ENCODE measurements around the gene SELENOS. TPM values are rescaled to one million over a fixed set of nuclear protein-coding genes. Genes with fewer than 3 reads are reported as not detected.

Gene SELENOS
- total RNA-seq, 1 donor from 2014 or later: 48.9 TPM

- no peak overlapping the region for H3K27ac Mint-ChIP-seq (ENCODE audit: unreplicated experiment)
- no peaks in the 10 kb centered on the region for H3K36me3 Mint-ChIP-seq (ENCODE audit: low read depth, unreplicated experiment)
- no peaks in the 10 kb centered on the region for H3K9me3 Mint-ChIP-seq (ENCODE audit: unreplicated experiment)
- H3K4me1 Mint-ChIP-seq (ENCODE audit: unreplicated experiment): no peaks in the 10 kb centered on the region
- DNase-seq (ENCODE audit: low spot score): no peak
- no peak overlapping the region for H3K4me3 Mint-ChIP-seq (ENCODE audit: unreplicated experiment)
- no peak for TF ChIP-seq CTCF (IDR thresholded peaks at IDR 0.05; ENCODE audit: unreplicated experiment)
- peaks cover 11% of the 10 kb centered on the region for H3K27me3 Mint-ChIP-seq (ENCODE audit: unreplicated experiment)
These were observed 32.3 kb upstream of the SELENOS start for GRCh38 chr15:101309436-101310160.

- peaks cover 8% of the 10 kb centered on the region for H3K27me3 Mint-ChIP-seq (ENCODE audit: unreplicated experiment)
- H3K4me1 Mint-ChIP-seq (ENCODE audit: unreplicated experiment): no peaks in the 10 kb centered on the region
- no peak overlapping the region for H3K27ac Mint-ChIP-seq (ENCODE audit: unreplicated experiment)
- DNase-seq (ENCODE audit: low spot score): no peak
- no peaks in the 10 kb centered on the region for H3K36me3 Mint-ChIP-seq (ENCODE audit: low read depth, unreplicated experiment)
- no peak for TF ChIP-seq CTCF (IDR thresholded peaks at IDR 0.05; ENCODE audit: unreplicated experiment)
- H3K4me3 Mint-ChIP-seq (ENCODE audit: unreplicated experiment): no peak overlapping the region
- H3K9me3 Mint-ChIP-seq (ENCODE audit: unreplicated experiment): no peaks in the 10 kb centered on the region
These were observed 31.5 kb upstream of the SELENOS start for GRCh38 chr15:101308604-101309435.

GRCh38 chr15:101307897-101308603, 30.8 kb upstream of the SELENOS start:
- H3K4me3 Mint-ChIP-seq (ENCODE audit: unreplicated experiment): no peak overlapping the region
- H3K9me3 Mint-ChIP-seq (ENCODE audit: unreplicated experiment): no peaks in the 10 kb centered on the region
- no peak overlapping the region for H3K27ac Mint-ChIP-seq (ENCODE audit: unreplicated experiment)
- TF ChIP-seq CTCF (IDR thresholded peaks at IDR 0.05; ENCODE audit: unreplicated experiment): no peak
- DNase-seq (ENCODE audit: low spot score): no peak
- H3K36me3 Mint-ChIP-seq (ENCODE audit: low read depth, unreplicated experiment): peaks cover 3% of the 10 kb centered on the region
- no peaks in the 10 kb centered on the region for H3K4me1 Mint-ChIP-seq (ENCODE audit: unreplicated experiment)
- peaks cover 6% of the 10 kb centered on the region for H3K27me3 Mint-ChIP-seq (ENCODE audit: unreplicated experiment)

GRCh38 chr15:101307048-101307896, 30.0 kb upstream of the SELENOS start:
- H3K36me3 Mint-ChIP-seq (ENCODE audit: low read depth, unreplicated experiment): peaks cover 3% of the 10 kb centered on the region
- H3K9me3 Mint-ChIP-seq (ENCODE audit: unreplicated experiment): no peaks in the 10 kb centered on the region
- no peak overlapping the region for H3K27ac Mint-ChIP-seq (ENCODE audit: unreplicated experiment)
- no peak overlapping the region for H3K4me3 Mint-ChIP-seq (ENCODE audit: unreplicated experiment)
- H3K4me1 Mint-ChIP-seq (ENCODE audit: unreplicated experiment): no peaks in the 10 kb centered on the region
- no peak for DNase-seq (ENCODE audit: low spot score)
- TF ChIP-seq CTCF (IDR thresholded peaks at IDR 0.05; ENCODE audit: unreplicated experiment): no peak
- peaks cover 8% of the 10 kb centered on the region for H3K27me3 Mint-ChIP-seq (ENCODE audit: unreplicated experiment)

Data from endothelial cell (in vitro differentiated cells).